Measurements from ENCODE around the gene NLGN3. TPM values are rescaled to one million over a fixed set of nuclear protein-coding genes. Genes with fewer than 3 reads are reported as not detected.

Gene NLGN3
- total and polyA plus RNA-seq, 2 of the 8 experiments (the other 6 are each of a cell fraction or from before 2014, with no cell fraction given) = 12.0 to 14.8 TPM

GRCh38 chrX:71164071-71164470 lies 19.4 kb downstream of the NLGN3 start:
- Histone ChIP-seq H3K14ac (ENCODE audit: insufficient read length) (no peak overlapping the region), H2BK12ac (ENCODE audit: low read depth, low read length) (no peak overlapping the region), H2AK5ac (ENCODE audit: low read depth, low read length) (no peak overlapping the region), H3K4me2 (ENCODE audit: insufficient read depth in 1 of 2, low read depth in 2 of 2, low read length in 2 of 2) (no peak overlapping the region), H3K23me2 (ENCODE audit: low read depth, low read length) (no peaks in the 10 kb centered on the region), H2BK20ac (ENCODE audit: low read length) (no peak overlapping the region), H3K79me2 (ENCODE audit: control insufficient read depth in 1 of 2, insufficient read depth in 2 of 2, low read length in 2 of 2) (no peaks in the 10 kb centered on the region), H3K9me3 (ENCODE audit: insufficient read depth in 2 of 2, low read depth in 1 of 2, low read length in 1 of 2) (no peaks in the 10 kb centered on the region), H3K9ac (replicated peaks in 1 of 4; ENCODE audit: extremely low read depth in 1 of 4, low read depth in 3 of 4, low read length in 3 of 4) (no peak overlapping the region), H3K56ac (replicated peaks; ENCODE audit: insufficient read length, low read depth, low read length) (no peak overlapping the region), H3K18ac (ENCODE audit: extremely low read depth, low read length) (no peak overlapping the region), H4K20me1 (replicated peaks in 1 of 2; ENCODE audit: control insufficient read depth in 1 of 2, insufficient read depth in 2 of 2, low read length in 2 of 2) (no peaks in the 10 kb centered on the region), H3K23ac (ENCODE audit: insufficient read length) (no peak overlapping the region), H3K4me1 (replicated peaks in 1 of 4; ENCODE audit: control insufficient read depth in 3 of 4, insufficient read depth in 4 of 4, low read length in 3 of 4) (no peaks in the 10 kb centered on the region), H2AFZ (ENCODE audit: low read length) (no peak overlapping the region), H3K4me3 (ENCODE audit: extremely low read depth in 1 of 4, insufficient read depth in 2 of 4, low read depth in 3 of 4, low read length in 4 of 4) (no peak overlapping the region), H2BK120ac (replicated peaks; ENCODE audit: low read depth, low read length) (no peak overlapping the region), H3K36me3 (ENCODE audit: control insufficient read depth in 2 of 4, insufficient read depth in 4 of 4, low read length in 3 of 4) (peaks cover 0 to 3% (median 0%) of the 10 kb centered on the region in 4 experiments; a peak in 2 of 8 replicates), H4K5ac (ENCODE audit: insufficient read length, low read depth, low read length) (no peak overlapping the region), H3K27me3 (replicated peaks in 1 of 4; ENCODE audit: control insufficient read depth in 3 of 4, extremely low read depth in 1 of 4, insufficient read depth in 3 of 4, low read length in 3 of 4) (no peaks in the 10 kb centered on the region), H3K4ac (replicated peaks; ENCODE audit: insufficient read length, low read depth, low read length) (no peak overlapping the region), H4K8ac (ENCODE audit: extremely low read depth, insufficient read depth, low read length) (no peak overlapping the region), H2BK15ac (ENCODE audit: low read length) (no peak overlapping the region), H4K91ac (replicated peaks; ENCODE audit: insufficient read length, low read length) (no peak overlapping the region), H3K79me1 (ENCODE audit: low read depth, low read length) (no peaks in the 10 kb centered on the region), H2BK5ac (ENCODE audit: low read depth, low read length) (no peak overlapping the region), H3K27ac (ENCODE audit: low read depth, low read length) (no peak overlapping the region)
- DNase-seq (ENCODE audit: low read depth in 1 of 2, low spot score in 2 of 2) = no peak
- FAIRE-seq = no peak
- POLR2A ChIA-PET (ENCODE audit: partially characterized antibody) = no interaction called here
- WGBS, 2 experiments (ENCODE audit: extremely low coverage in 1 of 2, insufficient coverage in 1 of 2, insufficient read length in 1 of 2, insufficient replicate concordance in 2 of 2, low coverage in 1 of 2, low lambda C conversion rate in 2 of 2, missing lambda C conversion rate in 1 of 2) = 91% methylated on average over 8 of the region's 12 CpGs; no CpG with 5 or more reads in 1 of the 2 experiments
- CTCF ChIA-PET (ENCODE audit: partially characterized antibody) = no interaction called here
- TF ChIP-seq BACH1 (IDR thresholded peaks at IDR 0.05; ENCODE audit: low read length) (no peak), KDM5A (IDR thresholded peaks at IDR 0.05; ENCODE audit: low read length) (no peak), SP4 (IDR thresholded peaks at IDR 0.05; ENCODE audit: low read length) (no peak)
